K562 (cell line): ENCODE results near the gene TSPAN3. TPM values are rescaled to one million over a fixed set of nuclear protein-coding genes. Genes with fewer than 3 reads are reported as not detected.

Experiments used
- DMBX1 ChIP-seq: fragments of 250-450 bp; sonication (Bioruptor Pico); IDR thresholded peaks from 2 replicates; pipeline ENCODE4 v1.8.0; 2022; ENCODE audit warnings: inconsistent platforms, mild to moderate bottlenecking, moderate library complexity, borderline replicate concordance
- GABPA ChIP-seq: fragments of 200-800 bp; sonication (Bioruptor generic); conservative IDR thresholded peaks from 2 replicates; pipeline ENCODE4 v1.6.1; 2016; ENCODE audit warnings: low read depth, missing genetic modification characterization, missing compliant biosample characterization
- HDAC3 ChIP-seq: fragments of 450-650 bp; IDR thresholded peaks from 2 replicates; pipeline ENCODE4 v1.6.1; 2018; ENCODE audit warnings: borderline replicate concordance, mild to moderate bottlenecking, moderate library complexity; ENCODE audit not compliant: partially characterized antibody
- HEY1 ChIP-seq: fragments of 250-450 bp; sonication (Bioruptor Pico); IDR thresholded peaks from 2 replicates; pipeline ENCODE4 v1.5.0; 2020; ENCODE audit warnings: mild to moderate bottlenecking, moderate library complexity, borderline replicate concordance
- MTA2 ChIP-seq: fragments of 450-650 bp; IDR thresholded peaks from 2 replicates; pipeline ENCODE4 v1.6.1; 2016; ENCODE audit warnings: low read depth
- NCOA4 ChIP-seq: fragments of 450-650 bp; IDR thresholded peaks from 2 replicates; pipeline ENCODE4 v1.6.1; 2018; ENCODE audit warnings: mild to moderate bottlenecking; ENCODE audit not compliant: partially characterized antibody
- RFX7 ChIP-seq: fragments of 250-450 bp; sonication (Bioruptor Pico); IDR thresholded peaks from 2 replicates; pipeline ENCODE4 v1.5.1; 2021; ENCODE audit warnings: mild to moderate bottlenecking
- SIN3A ChIP-seq, 2 experiments: fragments of 150-350 bp in 1 of 2; IDR thresholded peaks; 2 replicates each; pipeline ENCODE4 v1.6.1; 2011 to 2016; ENCODE audit warnings: borderline replicate concordance in 2 of 2, low read depth in 2 of 2, low read length in 2 of 2, mild to moderate bottlenecking in 2 of 2, moderate library complexity in 2 of 2; ENCODE audit not compliant: control insufficient read depth in 1 of 2
- SMARCE1 ChIP-seq: fragments of 450-650 bp; IDR thresholded peaks from 2 replicates; pipeline ENCODE4 v1.7.1; 2016; ENCODE audit warnings: mild to moderate bottlenecking
- SNRNP70 ChIP-seq: fragments of 200-400 bp; formaldehyde crosslinking; optimal IDR thresholded peaks from 2 replicates; pipeline ENCODE3; 2017; ENCODE audit warnings: low read depth, low read length
- TCF3 ChIP-seq: sonication (generic); formaldehyde crosslinking; IDR thresholded peaks from 2 replicates; pipeline ENCODE4 v1.4.0; 2020; ENCODE audit warnings: mild to moderate bottlenecking, missing genetic modification reagents
- ZFPM2 ChIP-seq: fragments of 250-450 bp; sonication (Bioruptor Pico); IDR thresholded peaks from 2 replicates; pipeline ENCODE4 v1.5.1; 2022; ENCODE audit warnings: mild to moderate bottlenecking
- ZNF12 ChIP-seq: sonication (generic); formaldehyde crosslinking; IDR thresholded peaks from 2 replicates; pipeline ENCODE4 v1.4.0; 2020; ENCODE audit warnings: mild to moderate bottlenecking, missing genetic modification reagents
- ZNF212 ChIP-seq: fragments of 450-650 bp; formaldehyde crosslinking; IDR thresholded peaks from 2 replicates; pipeline ENCODE4 v1.4.0; 2020; ENCODE audit warnings: mild to moderate bottlenecking
- ZNF384 ChIP-seq: IDR thresholded peaks from 2 replicates; pipeline ENCODE4 v1.6.1; 2012; ENCODE audit warnings: low read depth, low read length, improper control_type of control experiment
- ZNF431 ChIP-seq: sonication (generic); formaldehyde crosslinking; IDR thresholded peaks from 2 replicates; pipeline ENCODE4 v1.8.0; 2022; ENCODE audit warnings: mild to moderate bottlenecking, missing genetic modification reagents
- ZNF57 ChIP-seq: fragments of 450-650 bp; formaldehyde crosslinking; IDR thresholded peaks from 2 replicates; pipeline ENCODE4 v1.4.0; 2020; ENCODE audit warnings: mild to moderate bottlenecking, moderate library complexity
- polyA plus RNA-seq, 8 experiments: library from polyadenylated mRNA; depleted of rRNA in 4 of 8; stranded (reverse) in 5 of 8; unstranded in 3 of 8; fragments of >200 nt; fragmentation: Nextera tagmentation in 2 of 8; fragmentation: Illumina TruSeq in 1 of 8; extraction: Ambion mirVana in 2 of 8; extraction: Trizol in 1 of 8; gene quantifications; 2 replicates each; pipeline versions ENCODE4 v1.2.1 to v1.2.3, GENCODE V29; 2011 to 2014; ENCODE audit warnings: inconsistent platforms in 1 of 8, missing spikeins in 1 of 8
- total RNA-seq, 7 experiments: library from RNA; depleted of rRNA in 6 of 7; stranded (reverse); fragments of >200 nt in 6 of 7; fragmentation: Illumina TruSeq in 2 of 7; extraction: Trizol in 2 of 7; gene quantifications; 2 replicates each; pipeline versions ENCODE4 v1.2.1 to v1.2.3, GENCODE V29; 2011 to 2021; ENCODE audit warnings: low replicate concordance in 1 of 7
- TF ChIP-seq, protein P1 (sequence below): IDR thresholded peaks from 2 replicates; pipeline ENCODE4 v1.6.1; 2011; ENCODE audit not compliant: insufficient read length; ENCODE audit errors: extremely low read depth
- TF ChIP-seq, protein P2 (sequence below), 3 experiments: fragments of 200-800 bp in 1 of 3; fragments of 250-450 bp in 1 of 3; fragments of 450-650 bp in 1 of 3; sonication (Bioruptor Pico) in 1 of 3; sonication (Bioruptor generic) in 1 of 3; formaldehyde crosslinking in 1 of 3; IDR thresholded peaks; 2 replicates each; pipeline versions ENCODE4 v1.6.1 to v1.8.0; 2016 to 2022; ENCODE audit warnings: mild to moderate bottlenecking in 2 of 3, missing genetic modification characterization in 2 of 3, missing compliant biosample characterization in 1 of 3, moderate library complexity in 1 of 3
- TF ChIP-seq, protein P3 (sequence below), 2 experiments: fragments of 450-650 bp in 1 of 2; sonication (generic) in 1 of 2; formaldehyde crosslinking in 1 of 2; IDR thresholded peaks in 1 of 2; conservative IDR thresholded peaks in 1 of 2; 2 replicates each; pipeline versions ENCODE4 v1.6.1 to v1.8.1; 2016 to 2023; ENCODE audit warnings: mild to moderate bottlenecking in 2 of 2, moderate library complexity in 2 of 2, inconsistent platforms in 1 of 2, missing genetic modification reagents in 1 of 2
- TF ChIP-seq, protein P4 (sequence below): fragments of 250-450 bp; sonication (Bioruptor Pico); IDR thresholded peaks from 2 replicates; pipeline ENCODE4 v1.5.1; 2021; ENCODE audit warnings: mild to moderate bottlenecking

The TSPAN3 gene
- total and polyA plus RNA-seq, 9 of the 15 experiments (the other 6 are each of a cell fraction or from before 2014, with no cell fraction given) = 14.3 to 144 (median 71.1) TPM

DNA sequence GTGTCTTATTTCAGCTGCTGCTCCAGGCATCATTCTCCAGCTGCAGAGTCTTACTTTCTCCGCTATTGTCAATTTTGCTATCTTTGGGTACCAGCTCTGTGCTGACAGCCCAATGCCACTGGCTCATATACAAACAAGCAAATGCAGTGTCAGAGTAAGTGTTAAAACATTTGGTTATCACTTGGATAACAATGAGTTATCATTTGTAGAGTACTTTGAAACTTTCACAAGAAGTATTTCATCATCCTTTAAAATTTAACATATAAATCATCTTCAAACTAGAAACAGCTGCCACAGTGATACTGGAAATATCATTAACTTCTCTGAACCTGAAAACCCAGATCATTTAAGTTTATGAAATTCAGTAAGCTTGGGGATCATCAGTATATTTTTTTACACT, 13.8 kb downstream of the TSPAN3 start (continued):
- TF ChIP-seq, protein P1, sequence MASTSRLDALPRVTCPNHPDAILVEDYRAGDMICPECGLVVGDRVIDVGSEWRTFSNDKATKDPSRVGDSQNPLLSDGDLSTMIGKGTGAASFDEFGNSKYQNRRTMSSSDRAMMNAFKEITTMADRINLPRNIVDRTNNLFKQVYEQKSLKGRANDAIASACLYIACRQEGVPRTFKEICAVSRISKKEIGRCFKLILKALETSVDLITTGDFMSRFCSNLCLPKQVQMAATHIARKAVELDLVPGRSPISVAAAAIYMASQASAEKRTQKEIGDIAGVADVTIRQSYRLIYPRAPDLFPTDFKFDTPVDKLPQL = no peak
- TF ChIP-seq TCF3 (CRISPR knock-in tag) (peak; percentile 27; the same call in 1 of the 2 replicates), ZNF57 (no peak), ZNF212 (CRISPR knock-in tag) (no peak), HDAC3 (no peak), MTA2 (no peak), GABPA (tag) (no peak), NCOA4 (no peak), ZNF384 (no peak), SIN3A (IDR thresholded peaks at IDR 0.05; ENCODE audit: borderline replicate concordance in 2 of 2, control insufficient read depth in 1 of 2, low read depth in 2 of 2, low read length in 2 of 2) (no peak), RFX7 (no peak), ZNF431 (CRISPR knock-in tag) (no peak), HEY1 (CRISPR knock-in tag) (no peak), ZFPM2 (no peak), SMARCE1 (no peak), DMBX1 (no peak), SNRNP70 (no peak), ZNF12 (CRISPR knock-in tag) (no peak)
- TF ChIP-seq, protein P2, sequence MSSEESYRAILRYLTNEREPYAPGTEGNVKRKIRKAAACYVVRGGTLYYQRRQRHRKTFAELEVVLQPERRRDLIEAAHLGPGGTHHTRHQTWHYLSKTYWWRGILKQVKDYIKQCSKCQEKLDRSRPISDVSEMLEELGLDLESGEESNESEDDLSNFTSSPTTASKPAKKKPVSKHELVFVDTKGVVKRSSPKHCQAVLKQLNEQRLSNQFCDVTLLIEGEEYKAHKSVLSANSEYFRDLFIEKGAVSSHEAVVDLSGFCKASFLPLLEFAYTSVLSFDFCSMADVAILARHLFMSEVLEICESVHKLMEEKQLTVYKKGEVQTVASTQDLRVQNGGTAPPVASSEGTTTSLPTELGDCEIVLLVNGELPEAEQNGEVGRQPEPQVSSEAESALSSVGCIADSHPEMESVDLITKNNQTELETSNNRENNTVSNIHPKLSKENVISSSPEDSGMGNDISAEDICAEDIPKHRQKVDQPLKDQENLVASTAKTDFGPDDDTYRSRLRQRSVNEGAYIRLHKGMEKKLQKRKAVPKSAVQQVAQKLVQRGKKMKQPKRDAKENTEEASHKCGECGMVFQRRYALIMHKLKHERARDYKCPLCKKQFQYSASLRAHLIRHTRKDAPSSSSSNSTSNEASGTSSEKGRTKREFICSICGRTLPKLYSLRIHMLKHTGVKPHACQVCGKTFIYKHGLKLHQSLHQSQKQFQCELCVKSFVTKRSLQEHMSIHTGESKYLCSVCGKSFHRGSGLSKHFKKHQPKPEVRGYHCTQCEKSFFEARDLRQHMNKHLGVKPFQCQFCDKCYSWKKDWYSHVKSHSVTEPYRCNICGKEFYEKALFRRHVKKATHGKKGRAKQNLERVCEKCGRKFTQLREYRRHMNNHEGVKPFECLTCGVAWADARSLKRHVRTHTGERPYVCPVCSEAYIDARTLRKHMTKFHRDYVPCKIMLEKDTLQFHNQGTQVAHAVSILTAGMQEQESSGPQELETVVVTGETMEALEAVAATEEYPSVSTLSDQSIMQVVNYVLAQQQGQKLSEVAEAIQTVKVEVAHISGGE (CRISPR knock-in tag; IDR thresholded peaks at IDR 0.05) = no peak
- TF ChIP-seq, protein P3, sequence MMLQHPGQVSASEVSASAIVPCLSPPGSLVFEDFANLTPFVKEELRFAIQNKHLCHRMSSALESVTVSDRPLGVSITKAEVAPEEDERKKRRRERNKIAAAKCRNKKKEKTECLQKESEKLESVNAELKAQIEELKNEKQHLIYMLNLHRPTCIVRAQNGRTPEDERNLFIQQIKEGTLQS (IDR thresholded peaks at IDR 0.05) = peak; percentile 84
- TF ChIP-seq, protein P3 (CRISPR knock-in tag; conservative IDR thresholded peaks at IDR 0.05) = no peak
- TF ChIP-seq, protein P4, sequence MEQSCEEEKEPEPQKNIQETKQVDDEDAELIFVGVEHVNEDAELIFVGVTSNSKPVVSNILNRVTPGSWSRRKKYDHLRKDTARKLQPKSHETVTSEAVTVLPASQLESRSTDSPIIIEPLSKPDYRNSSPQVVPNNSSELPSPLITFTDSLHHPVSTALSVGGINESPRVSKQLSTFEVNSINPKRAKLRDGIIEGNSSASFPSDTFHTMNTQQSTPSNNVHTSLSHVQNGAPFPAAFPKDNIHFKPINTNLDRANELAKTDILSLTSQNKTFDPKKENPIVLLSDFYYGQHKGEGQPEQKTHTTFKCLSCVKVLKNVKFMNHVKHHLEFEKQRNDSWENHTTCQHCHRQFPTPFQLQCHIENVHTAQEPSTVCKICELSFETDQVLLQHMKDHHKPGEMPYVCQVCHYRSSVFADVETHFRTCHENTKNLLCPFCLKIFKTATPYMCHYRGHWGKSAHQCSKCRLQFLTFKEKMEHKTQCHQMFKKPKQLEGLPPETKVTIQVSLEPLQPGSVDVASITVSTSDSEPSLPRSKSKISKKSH = no peak
